Lower leg skin (tissue), 4 donors: ENCODE data around the gene PROP1. TPM values are rescaled to one million over a fixed set of nuclear protein-coding genes. Genes with fewer than 3 reads are reported as not detected.
"Not testable (repeated sequence)": the region's sequence is repeated elsewhere in the genome, so short reads cannot be mapped to it uniquely, and the experiment has no call there.

Source experiments
- DNase-seq, 2 donors: peaks; one replicate each; pipeline ENCODE4 v3.0.0-alpha.2; 2019; ENCODE audit warnings: low spot score in 2 of 2
- H3K4me3 ChIP-seq: fragments of 200-600 bp; sonication (generic); 2 replicates; pipeline ENCODE4 v1.5.1; 2017; ENCODE audit warnings: mild to moderate bottlenecking, low read depth; ENCODE audit not compliant: poor library complexity, severe bottlenecking
- WGBS, 2 donors: methylation state at CpG; one replicate each; pipeline ENCODE4 v1.1.5; 2018; 5-methylcytosine and 5-hydroxymethylcytosine counted together
- intact Hi-C: fragments of 100-400 bp; cut with DNase I; formaldehyde crosslinking; loops from one replicate; pipeline ENCODE4 v1.15.0; 2023; ENCODE audit warnings: low total_unique reads
- total RNA-seq, 4 donors: library from RNA; depleted of rRNA; stranded (reverse); fragments of >200 nt; gene quantifications; one replicate each; pipeline ENCODE4 v1.1.0, GENCODE V29; 2016

The PROP1 gene
- total RNA-seq, 4 donors from 2014 or later: not detected

GRCh38 chr5:177943805-177944736, 52.0 kb downstream of the PROP1 start:
- 4 to 7% methylated on average over 5 to 20 of the region's 66 CpGs for WGBS, 2 donors

GRCh38 chr5:177942896-177943295, 53.1 kb downstream of the PROP1 start:
- H3K4me3 ChIP-seq, intact Hi-C loops: not testable (repeated sequence)
- DNase-seq: peak in 1 of 2 donors; percentile 25
- WGBS, 2 donors: 50 to 54% methylated on average over 2 of the region's 3 CpGs

More at GRCh38 chr5:177943805-177944736, 52.0 kb downstream of the PROP1 start:
- DNase-seq: peak in 1 of 2 donors; percentile 36
- intact Hi-C loops, H3K4me3 ChIP-seq: not testable (repeated sequence)

Other genes with a start within 250 kb of the PROP1 start
- 1 to 10 TPM; 1.5 to 9.3 (median 3.8) TPM for gene FAM153A, start 213.3 kb downstream of the PROP1 start, total RNA-seq
- 10 to 100 TPM; 17.6 to 26.3 (median 19.1) TPM for gene N4BP3, start 117.3 kb upstream of the PROP1 start, total RNA-seq
- 10 to 100 TPM; 47.4 to 83.2 (median 56.2) TPM for gene RMND5B, start 134.8 kb upstream of the PROP1 start, total RNA-seq
- 100 to 1,000 TPM; 169 to 210 (median 199) TPM for gene NHP2, start 157.6 kb upstream of the PROP1 start, total RNA-seq
- gene GMCL2, start 191.1 kb upstream of the PROP1 start, total RNA-seq: not detected
- gene HNRNPAB, start 208.3 kb upstream of the PROP1 start, total RNA-seq: 100 to 1,000 TPM in 2 of 4 donors, 10 to 100 TPM in 2; 76.4 to 124 (median 102) TPM
- 10 to 100 TPM; 29.3 to 45.7 (median 31.8) TPM for gene PHYKPL, start 236.6 kb upstream of the PROP1 start, total RNA-seq